Mesenchymal stem cell (in vitro differentiated cells and primary cell): ENCODE measurements around the gene SALL2.

Experiments
- DNase-seq: peaks from one replicate; pipeline ENCODE4 v3.0.0-alpha.2; 2013
- H2AFZ ChIP-seq: one replicate; pipeline ENCODE4 v1.6.1; 2013; ENCODE audit warnings: low read depth, mild to moderate bottlenecking, control low read depth, inconsistent platforms, low read length, moderate library complexity
- H2AK5ac ChIP-seq: 2 replicates; pipeline ENCODE4 v1.6.1; 2013; ENCODE audit warnings: low read length, moderate library complexity, mild to moderate bottlenecking, inconsistent platforms; ENCODE audit not compliant: severe bottlenecking
- H2BK120ac ChIP-seq: one replicate; pipeline ENCODE4 v1.6.1; 2013; ENCODE audit warnings: low read depth, mild to moderate bottlenecking, inconsistent platforms, low read length, moderate library complexity
- H2BK12ac ChIP-seq, 2 experiments: one replicate each; pipeline ENCODE4 v1.6.1; 2013; ENCODE audit warnings: inconsistent platforms in 2 of 2, low read length in 2 of 2, mild to moderate bottlenecking in 2 of 2, moderate library complexity in 2 of 2, control low read depth in 1 of 2
- H2BK15ac ChIP-seq: one replicate; pipeline ENCODE4 v1.6.1; 2013; ENCODE audit warnings: mild to moderate bottlenecking, low read depth, inconsistent platforms; ENCODE audit not compliant: poor library complexity, severe bottlenecking
- H2BK5ac ChIP-seq: 2 replicates; pipeline ENCODE4 v1.6.1; 2013; ENCODE audit warnings: low read depth, mild to moderate bottlenecking, low read length, control low read depth, inconsistent platforms; ENCODE audit not compliant: poor library complexity, severe bottlenecking
- H3K14ac ChIP-seq, 2 experiments: one replicate each; pipeline ENCODE4 v1.6.1; 2013; ENCODE audit warnings: inconsistent platforms in 2 of 2, low read length in 2 of 2, control low read depth in 1 of 2, mild to moderate bottlenecking in 1 of 2, moderate library complexity in 1 of 2
- H3K18ac ChIP-seq, 2 experiments: one replicate each; pipeline ENCODE4 v1.6.1; 2013; ENCODE audit warnings: inconsistent platforms in 2 of 2, low read length in 2 of 2, control low read depth in 1 of 2, low read depth in 1 of 2, mild to moderate bottlenecking in 1 of 2
- H3K23ac ChIP-seq, 2 experiments: one replicate each; pipeline ENCODE4 v1.6.1; 2013; ENCODE audit warnings: inconsistent platforms in 2 of 2, low read length in 2 of 2, mild to moderate bottlenecking in 2 of 2, moderate library complexity in 2 of 2, control low read depth in 1 of 2
- H3K27ac ChIP-seq: 2 replicates; pipeline ENCODE4 v1.5.1; 2013; ENCODE audit warnings: mild to moderate bottlenecking, moderate library complexity, low read length, control low read depth, inconsistent platforms; ENCODE audit not compliant: poor library complexity, severe bottlenecking
- H3K27me3 ChIP-seq, 2 experiments: 2 replicates each; pipeline versions ENCODE4 v1.6.1 to v1.7.0; 2013; ENCODE audit warnings: low read length in 2 of 2, mild to moderate bottlenecking in 2 of 2, moderate library complexity in 2 of 2, control low read depth in 1 of 2, inconsistent platforms in 1 of 2; ENCODE audit not compliant: control insufficient read depth in 1 of 2, insufficient read depth in 1 of 2
- H3K36me3 ChIP-seq, 2 experiments: 2 replicates each; pipeline versions ENCODE4 v1.6.1 to v1.7.0; 2013; ENCODE audit warnings: low read length in 2 of 2, control low read depth in 1 of 2, inconsistent platforms in 1 of 2, low read depth in 1 of 2, mild to moderate bottlenecking in 1 of 2; ENCODE audit not compliant: insufficient read depth in 2 of 2, control insufficient read depth in 1 of 2
- H3K4ac ChIP-seq, 2 experiments: one replicate each; pipeline ENCODE4 v1.6.1; 2013; ENCODE audit warnings: inconsistent platforms in 2 of 2, low read length in 2 of 2, mild to moderate bottlenecking in 2 of 2, moderate library complexity in 2 of 2, control low read depth in 1 of 2, low read depth in 1 of 2
- H3K4me1 ChIP-seq: 2 replicates; pipeline ENCODE4 v1.6.1; 2013; ENCODE audit warnings: low read depth, low read length, control low read depth; ENCODE audit not compliant: control insufficient read depth, insufficient read depth
- H3K4me2 ChIP-seq: 2 replicates; pipeline ENCODE4 v1.6.1; 2013; ENCODE audit warnings: low read length, mild to moderate bottlenecking, inconsistent platforms; ENCODE audit not compliant: poor library complexity, severe bottlenecking
- H3K4me3 ChIP-seq, 2 experiments: 2 replicates each; pipeline versions ENCODE4 v1.5.1 to v1.7.0; 2013; ENCODE audit warnings: low read length in 2 of 2, mild to moderate bottlenecking in 2 of 2, control low read depth in 1 of 2, low read depth in 1 of 2; ENCODE audit not compliant: insufficient read depth in 1 of 2
- H3K79me1 ChIP-seq: replicated peaks from 2 replicates; pipeline ENCODE4 v1.6.1; 2013; ENCODE audit warnings: mild to moderate bottlenecking, control low read depth, low read length, inconsistent platforms; ENCODE audit not compliant: poor library complexity, severe bottlenecking
- H3K9ac ChIP-seq: 2 replicates; pipeline ENCODE4 v1.7.0; 2013; ENCODE audit warnings: mild to moderate bottlenecking, low read length, moderate library complexity
- H3K9me3 ChIP-seq: 2 replicates; pipeline ENCODE4 v1.7.0; 2013; ENCODE audit warnings: mild to moderate bottlenecking, low read length; ENCODE audit not compliant: control insufficient read depth
- H4K8ac ChIP-seq: one replicate; pipeline ENCODE4 v1.6.1; 2013; ENCODE audit warnings: inconsistent platforms, mild to moderate bottlenecking, low read length, moderate library complexity
- H4K91ac ChIP-seq: one replicate; pipeline ENCODE4 v1.6.1; 2013; ENCODE audit warnings: mild to moderate bottlenecking, low read length, inconsistent platforms
- WGBS: methylation state at CpG from one replicate; pipeline ENCODE4 v1.1.7; 2013; ENCODE audit warnings: mixed read lengths; 5-methylcytosine and 5-hydroxymethylcytosine counted together

SALL2 gene

DNA sequence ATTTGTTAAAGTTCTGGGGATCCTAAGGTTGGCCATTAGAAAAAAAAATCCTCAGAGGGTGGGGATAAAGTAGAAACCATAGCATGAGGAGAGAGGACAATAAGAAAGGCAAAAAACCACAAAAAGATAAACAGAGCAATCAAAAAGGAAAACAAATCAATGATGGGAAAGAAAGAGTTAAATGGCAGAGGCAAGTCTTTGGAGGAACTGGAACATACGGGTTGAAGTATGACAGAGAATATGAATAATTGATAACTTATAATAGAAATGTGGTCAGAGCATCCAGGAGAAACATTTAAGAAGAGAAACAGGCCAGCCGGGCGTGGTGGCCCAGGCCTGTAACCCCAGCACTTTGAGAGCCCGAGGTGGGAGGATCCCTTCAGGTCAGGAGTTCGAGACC is 17.8 kb upstream of the SALL2 start:
- Histone ChIP-seq H4K91ac (no peak overlapping the region), H3K4me1 (no peaks in the 10 kb centered on the region), H3K36me3 (no peaks in the 10 kb centered on the region), H2BK15ac (no peak overlapping the region), H3K4me3 (no peak overlapping the region), H2AFZ (no peak overlapping the region), H3K9me3 (no peaks in the 10 kb centered on the region), H3K14ac (no peak overlapping the region), H4K8ac (no peak overlapping the region), H3K4ac (no peak overlapping the region), H2BK12ac (no peak overlapping the region), H2BK120ac (no peak overlapping the region), H3K9ac (no peak overlapping the region), H3K23ac (no peak overlapping the region), H3K4me2 (no peak overlapping the region), H2AK5ac (no peak overlapping the region), H3K79me1 (no peaks in the 10 kb centered on the region), H2BK5ac (no peak overlapping the region), H3K27me3 (peaks cover 12 to 17% of the 10 kb centered on the region in 2 experiments), H3K18ac (no peak overlapping the region), H3K27ac (no peak overlapping the region)
- WGBS = 70% methylated on average over 5 of the region's 5 CpGs
- no peak for DNase-seq

DNA sequence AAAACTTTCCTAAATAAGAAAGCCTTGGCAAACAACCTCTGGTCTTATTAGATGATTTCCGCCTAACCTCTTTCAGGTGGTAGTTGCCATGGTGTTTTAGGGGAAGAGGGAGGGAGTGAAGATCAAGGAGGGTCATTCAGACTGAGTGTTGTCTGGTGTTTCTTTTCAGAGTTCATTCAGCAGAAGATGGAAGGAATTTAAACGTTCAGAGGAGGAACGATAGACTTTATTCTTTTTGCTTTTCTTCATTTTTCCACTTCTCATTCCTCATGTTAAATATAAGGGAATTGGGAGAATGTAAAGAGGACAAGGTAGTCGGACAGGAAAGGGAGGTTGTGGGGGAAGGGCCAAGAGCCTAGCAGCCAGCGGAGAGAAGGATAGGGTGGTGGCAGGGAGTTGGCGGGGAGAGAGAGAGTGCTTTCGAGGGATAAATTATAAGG is 17.4 kb upstream of the SALL2 start:
- H3K23ac ChIP-seq = no peak overlapping the region

DNA sequence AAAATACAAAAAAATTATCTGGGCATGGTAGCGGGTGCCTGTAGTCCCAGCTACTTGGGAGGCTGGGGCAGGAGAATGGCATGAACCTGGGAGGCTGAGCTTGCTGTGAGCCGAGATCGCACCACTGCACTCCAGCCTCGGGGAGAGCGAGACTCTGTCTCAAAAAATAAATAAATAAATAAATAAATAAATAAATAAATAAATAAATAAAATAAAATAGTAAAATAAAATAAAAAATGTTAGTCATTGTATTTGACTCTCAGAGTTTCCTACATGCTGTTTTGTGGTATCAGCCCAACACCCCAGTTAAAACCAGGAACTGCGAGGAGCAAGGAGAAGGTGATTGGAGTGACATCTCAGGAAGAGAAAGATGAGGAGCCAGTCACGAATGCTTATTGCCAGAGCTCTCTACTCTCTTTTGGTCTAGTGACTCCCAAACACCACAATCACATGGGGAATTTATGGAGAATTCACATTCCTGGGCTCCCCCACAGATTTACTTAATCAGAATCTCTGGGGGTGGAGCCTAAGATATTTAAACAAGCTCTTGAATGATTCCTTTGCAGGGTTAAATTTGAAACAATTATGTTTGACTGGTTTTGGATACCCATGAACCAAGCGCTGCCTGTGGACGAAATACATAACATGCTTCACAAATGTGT is 15.4 kb upstream of the SALL2 start:
- H2BK120ac ChIP-seq = no peak overlapping the region
- no peak overlapping the region for H3K27ac ChIP-seq
- no peak overlapping the region for H3K4me2 ChIP-seq
- no peak overlapping the region for H3K14ac ChIP-seq
- no peak overlapping the region for H2BK15ac ChIP-seq
- no peak overlapping the region for H2AFZ ChIP-seq
- no peak overlapping the region for H4K91ac ChIP-seq
- no peak overlapping the region for H2BK12ac ChIP-seq
- no peak overlapping the region for H3K4ac ChIP-seq
- H2BK5ac ChIP-seq = no peak overlapping the region
- no peaks in the 10 kb centered on the region for H3K9me3 ChIP-seq
- no peak for DNase-seq
- peaks cover 3% of the 10 kb centered on the region for H3K4me1 ChIP-seq
- H3K36me3 ChIP-seq = no peaks in the 10 kb centered on the region
- H3K18ac ChIP-seq = no peak overlapping the region
- no peak overlapping the region for H2AK5ac ChIP-seq
- WGBS = 100% methylated on average over 4 of the region's 9 CpGs
- H3K27me3 ChIP-seq = peaks cover 34 to 39% of the 10 kb centered on the region in 2 experiments
- H3K23ac ChIP-seq = no peak overlapping the region
- no peak overlapping the region for H3K9ac ChIP-seq
- no peak overlapping the region for H3K4me3 ChIP-seq
- no peaks in the 10 kb centered on the region for H3K79me1 ChIP-seq
- H4K8ac ChIP-seq = no peak overlapping the region

More for the DNA sequence above, 17.4 kb upstream of the SALL2 start:
- no peak overlapping the region for H2BK12ac ChIP-seq
- H4K8ac ChIP-seq = no peak overlapping the region
- no peak overlapping the region for H3K4me2 ChIP-seq
- peaks cover 16 to 21% of the 10 kb centered on the region in 2 experiments for H3K27me3 ChIP-seq
- no peak overlapping the region for H3K9ac ChIP-seq
- no peak overlapping the region for H2BK120ac ChIP-seq
- no peak overlapping the region for H3K4me3 ChIP-seq
- H3K18ac ChIP-seq = no peak overlapping the region
- no peak for DNase-seq
- H3K14ac ChIP-seq = no peak overlapping the region
- no peaks in the 10 kb centered on the region for H3K9me3 ChIP-seq
- no peak overlapping the region for H2AK5ac ChIP-seq
- H2AFZ ChIP-seq = no peak overlapping the region
- no peak overlapping the region for H2BK5ac ChIP-seq
- H3K36me3 ChIP-seq = no peaks in the 10 kb centered on the region
- 31% methylated on average over 5 of the region's 7 CpGs for WGBS
- no peak overlapping the region for H2BK15ac ChIP-seq
- no peak overlapping the region for H3K27ac ChIP-seq
- H3K79me1 ChIP-seq = no peaks in the 10 kb centered on the region
- H3K4me1 ChIP-seq = no peaks in the 10 kb centered on the region
- H3K4ac ChIP-seq = no peak overlapping the region
- no peak overlapping the region for H4K91ac ChIP-seq

DNA sequence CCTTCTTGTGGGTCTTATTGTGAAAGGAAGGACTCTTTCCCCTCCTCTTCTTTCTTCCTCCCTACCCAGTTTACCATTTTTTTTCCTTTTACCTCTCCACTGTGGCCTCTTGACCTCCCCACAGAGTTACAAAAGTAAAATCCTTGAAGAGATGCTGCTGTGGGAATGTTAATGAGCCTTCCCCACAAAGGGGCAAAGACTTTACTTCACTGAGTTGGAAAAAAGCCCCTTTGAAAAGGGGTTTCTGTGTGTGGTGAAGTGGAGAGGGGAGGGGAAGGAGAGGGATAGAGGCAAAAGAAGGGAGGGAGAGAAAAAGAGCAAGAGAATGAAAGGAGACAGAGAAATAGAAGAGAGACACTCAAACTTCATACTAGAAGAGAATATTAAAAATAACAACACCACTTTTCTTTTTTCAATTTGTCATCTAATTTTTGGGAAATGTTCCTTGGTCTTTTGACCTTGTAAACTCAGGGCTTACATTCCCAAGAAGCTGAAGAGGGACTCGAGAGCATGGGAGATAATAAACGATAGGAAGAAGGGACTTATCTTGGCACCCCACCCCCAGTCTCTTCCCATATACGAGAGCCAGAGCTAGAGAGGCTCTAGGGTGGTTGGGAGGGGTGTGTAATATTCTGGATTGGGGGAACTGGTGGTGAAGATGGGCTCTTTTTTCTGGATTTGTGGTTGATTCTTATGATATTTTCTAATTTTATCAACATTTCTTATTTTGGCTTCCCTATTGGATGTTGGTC is 13.2 kb upstream of the SALL2 start:
- no peak overlapping the region for H4K91ac ChIP-seq
- H3K27ac ChIP-seq = no peak overlapping the region
- H3K9me3 ChIP-seq = no peaks in the 10 kb centered on the region
- DNase-seq = no peak
- no peak overlapping the region for H3K23ac ChIP-seq
- H3K79me1 ChIP-seq = no peaks in the 10 kb centered on the region
- no peak overlapping the region for H3K4ac ChIP-seq
- no peak overlapping the region for H4K8ac ChIP-seq
- H2BK5ac ChIP-seq = no peak overlapping the region
- H3K27me3 ChIP-seq = peaks cover 56 to 59% of the 10 kb centered on the region in 2 experiments
- H3K4me1 ChIP-seq = peaks cover 6% of the 10 kb centered on the region
- H2BK120ac ChIP-seq = no peak overlapping the region
- no peak overlapping the region for H3K18ac ChIP-seq
- H3K4me3 ChIP-seq = no peak overlapping the region
- whole genome bisulfite sequencing = 0% methylated on average over 1 of the region's 3 CpGs
- no peak overlapping the region for H2AFZ ChIP-seq
- H3K14ac ChIP-seq = no peak overlapping the region
- H2BK12ac ChIP-seq = no peak overlapping the region
- no peak overlapping the region for H2BK15ac ChIP-seq
- H3K9ac ChIP-seq = no peak overlapping the region
- H2AK5ac ChIP-seq = no peak overlapping the region
- H3K4me2 ChIP-seq = no peak overlapping the region
- no peaks in the 10 kb centered on the region for H3K36me3 ChIP-seq
